H1 (cell line): ENCODE results near the gene SEC24A. TPM values are rescaled to one million over a fixed set of nuclear protein-coding genes. Genes with fewer than 3 reads are reported as not detected.

Experiments
- CTCF ChIA-PET: fragments of 300-600 bp; sonication (Branson Sonifier 250); formaldehyde crosslinking; loops from one replicate; lab custom pipeline; 2021; ENCODE audit not compliant: partially characterized antibody; lab: Charles Lee
- POLR2A ChIA-PET: fragments of 300-600 bp; sonication (Branson Sonifier 250); formaldehyde crosslinking; loops from one replicate; lab custom pipeline; 2021; ENCODE audit warnings: inconsistent platforms; ENCODE audit not compliant: partially characterized antibody; lab: Charles Lee
- DNase-seq, 2 experiments: peaks; one replicate each; pipeline versions ENCODE4 v3.0.0 to v3.0.0-alpha.2; 2010 to 2022; ENCODE audit warnings: low spot score in 2 of 2, low read depth in 1 of 2, mixed read lengths in 1 of 2
- FAIRE-seq: peaks from 2 replicates; lab custom pipeline; 2011; peaks lifted over from hg19 to GRCh38; lab: Jason Lieb, UNC
- H2AFZ ChIP-seq: 2 replicates; pipeline ENCODE4 v1.8.1; 2012; ENCODE audit warnings: low read length, inconsistent platforms
- H2AK5ac ChIP-seq: 2 replicates; pipeline ENCODE4 v1.6.1; 2013; ENCODE audit warnings: low read depth, low read length
- H2BK120ac ChIP-seq: replicated peaks from 2 replicates; pipeline ENCODE3; 2013; ENCODE audit warnings: low read depth, low read length, inconsistent platforms
- H2BK12ac ChIP-seq: 2 replicates; pipeline ENCODE4 v1.6.1; 2013; ENCODE audit warnings: low read depth, low read length
- H2BK15ac ChIP-seq: 2 replicates; pipeline ENCODE4 v1.6.1; 2013; ENCODE audit warnings: low read length
- H2BK20ac ChIP-seq: 2 replicates; pipeline ENCODE4 v1.6.1; 2013; ENCODE audit warnings: low read length
- H2BK5ac ChIP-seq: 2 replicates; pipeline ENCODE4 v1.6.1; 2013; ENCODE audit warnings: low read depth, low read length
- H3K14ac ChIP-seq: 2 replicates; pipeline ENCODE4 v1.6.1; 2013; ENCODE audit warnings: inconsistent platforms; ENCODE audit not compliant: insufficient read length
- H3K18ac ChIP-seq: 2 replicates; pipeline ENCODE4 v1.6.1; 2013; ENCODE audit warnings: low read length; ENCODE audit errors: extremely low read depth
- H3K23ac ChIP-seq: 2 replicates; pipeline ENCODE4 v1.6.1; 2013; ENCODE audit warnings: inconsistent platforms; ENCODE audit not compliant: insufficient read length
- H3K23me2 ChIP-seq: 2 replicates; pipeline ENCODE4 v1.6.1; 2013; ENCODE audit warnings: low read depth, low read length
- H3K27ac ChIP-seq: 2 replicates; pipeline ENCODE4 v1.6.1; 2011; ENCODE audit warnings: low read depth, low read length, inconsistent platforms
- H3K27me3 ChIP-seq, 4 experiments: replicated peaks in 1 of 4; 1 replicate in 1 of 4; 2 replicates in 3 of 4; pipeline versions ENCODE4 v1.6.1 to v1.8.1; 2011 to 2013; ENCODE audit warnings: low read length in 3 of 4, mild to moderate bottlenecking in 3 of 4, inconsistent platforms in 2 of 4, mixed read lengths in 2 of 4, moderate library complexity in 1 of 4; ENCODE audit not compliant: control insufficient read depth in 3 of 4, insufficient read depth in 3 of 4; ENCODE audit errors: extremely low read depth in 1 of 4
- H3K36me3 ChIP-seq, 4 experiments: 2 replicates each; pipeline versions ENCODE4 v1.6.1 to v1.8.1; 2011 to 2013; ENCODE audit warnings: mild to moderate bottlenecking in 4 of 4, low read length in 3 of 4, moderate library complexity in 2 of 4, control low read depth in 1 of 4, inconsistent platforms in 1 of 4; ENCODE audit not compliant: insufficient read depth in 4 of 4, control insufficient read depth in 2 of 4
- H3K4ac ChIP-seq: replicated peaks from 2 replicates; pipeline ENCODE3; 2013; ENCODE audit warnings: low read length, low read depth, mixed read lengths, inconsistent platforms; ENCODE audit not compliant: insufficient read length
- H3K4me1 ChIP-seq, 4 experiments: replicated peaks in 1 of 4; 1 replicate in 1 of 4; 2 replicates in 3 of 4; pipeline versions ENCODE4 v1.6.1 to v1.8.1; 2011 to 2013; ENCODE audit warnings: low read length in 3 of 4, inconsistent platforms in 2 of 4, mixed read lengths in 1 of 4; ENCODE audit not compliant: insufficient read depth in 4 of 4, control insufficient read depth in 3 of 4
- H3K4me2 ChIP-seq, 2 experiments: 2 replicates each; pipeline versions ENCODE4 v1.6.1 to v1.8.1; 2011 to 2013; ENCODE audit warnings: low read depth in 2 of 2, low read length in 2 of 2, control low read depth in 1 of 2, inconsistent platforms in 1 of 2, mild to moderate bottlenecking in 1 of 2; ENCODE audit not compliant: insufficient read depth in 1 of 2
- H3K4me3 ChIP-seq, 4 experiments: fragments of 200-600, 300-600 bp in 1 of 4; sonication (generic), shearing (Covaris generic), sonication (Bioruptor Twin) in 1 of 4; 2 replicates each; pipeline versions ENCODE4 v1.5.1 to v1.8.1; 2011 to 2016; ENCODE audit warnings: low read length in 4 of 4, low read depth in 3 of 4, control low read depth in 2 of 4, inconsistent platforms in 2 of 4, mild to moderate bottlenecking in 2 of 4, mixed read lengths in 1 of 4, moderate library complexity in 1 of 4; ENCODE audit not compliant: insufficient read depth in 2 of 4; ENCODE audit errors: extremely low read depth in 1 of 4
- H3K56ac ChIP-seq: replicated peaks from 2 replicates; pipeline ENCODE3; 2013; ENCODE audit warnings: low read depth, mild to moderate bottlenecking, mixed read lengths, low read length, inconsistent platforms; ENCODE audit not compliant: insufficient read length
- H3K79me1 ChIP-seq: 2 replicates; pipeline ENCODE4 v1.6.1; 2013; ENCODE audit warnings: low read depth, low read length, control low read depth
- H3K79me2 ChIP-seq, 2 experiments: 2 replicates each; pipeline versions ENCODE4 v1.6.1 to v1.8.1; 2012 to 2013; ENCODE audit warnings: low read length in 2 of 2, mild to moderate bottlenecking in 2 of 2, inconsistent platforms in 1 of 2; ENCODE audit not compliant: insufficient read depth in 2 of 2, control insufficient read depth in 1 of 2
- H3K9ac ChIP-seq, 4 experiments: replicated peaks in 1 of 4; 1 replicate in 1 of 4; 2 replicates in 3 of 4; pipeline versions ENCODE4 v1.6.1 to v1.8.1; 2011 to 2013; ENCODE audit warnings: low read depth in 3 of 4, low read length in 3 of 4, control low read depth in 2 of 4, mild to moderate bottlenecking in 2 of 4, moderate library complexity in 2 of 4, inconsistent platforms in 1 of 4; ENCODE audit errors: extremely low read depth in 1 of 4
- H3K9me3 ChIP-seq, 2 experiments: 2 replicates each; pipeline versions ENCODE4 v1.6.1 to v1.8.1; 2012 to 2013; ENCODE audit warnings: mild to moderate bottlenecking in 2 of 2, moderate library complexity in 2 of 2, control low read depth in 1 of 2, inconsistent platforms in 1 of 2, low read depth in 1 of 2, low read length in 1 of 2, mixed read lengths in 1 of 2; ENCODE audit not compliant: insufficient read depth in 2 of 2
- H4K20me1 ChIP-seq, 2 experiments: replicated peaks in 1 of 2; 2 replicates each; pipeline versions ENCODE3 to v1.8.1; 2011 to 2013; ENCODE audit warnings: inconsistent platforms in 2 of 2, low read length in 2 of 2, mild to moderate bottlenecking in 1 of 2; ENCODE audit not compliant: insufficient read depth in 2 of 2, control insufficient read depth in 1 of 2
- H4K5ac ChIP-seq: 2 replicates; pipeline ENCODE4 v1.6.1; 2013; ENCODE audit warnings: low read length, low read depth, mixed read lengths, inconsistent platforms; ENCODE audit not compliant: insufficient read length
- H4K8ac ChIP-seq: 2 replicates; pipeline ENCODE4 v1.8.0; 2013; ENCODE audit warnings: mild to moderate bottlenecking, moderate library complexity, low read length, inconsistent platforms; ENCODE audit not compliant: insufficient read depth; ENCODE audit errors: extremely low read depth
- H4K91ac ChIP-seq: replicated peaks from 2 replicates; pipeline ENCODE3; 2013; ENCODE audit warnings: low read length, mixed read lengths, inconsistent platforms; ENCODE audit not compliant: insufficient read length
- BRCA1 ChIP-seq: IDR thresholded peaks from 2 replicates; pipeline ENCODE4 v1.6.1; 2012; ENCODE audit warnings: low read depth, low read length, improper control_type of control experiment
- CEBPB ChIP-seq: IDR thresholded peaks from 2 replicates; pipeline ENCODE4 v1.6.1; 2012; ENCODE audit warnings: low read depth, low read length
- SIRT6 ChIP-seq: IDR thresholded peaks from one replicate; pipeline ENCODE4 v1.7.1; 2012; ENCODE audit warnings: low read length, inconsistent platforms
- SIX5 ChIP-seq: IDR thresholded peaks from 2 replicates; pipeline ENCODE4 v1.6.1; 2011; ENCODE audit warnings: mild to moderate bottlenecking, low read depth, low read length
- TAF7 ChIP-seq: optimal IDR thresholded peaks from 2 replicates; pipeline ENCODE3; 2011; ENCODE audit warnings: low read depth, mild to moderate bottlenecking, inconsistent platforms, low read length, moderate library complexity, borderline replicate concordance
- WGBS, 2 experiments: shearing (Covaris generic) in 1 of 2; methylation state at CpG; one replicate each; pipeline versions ENCODE4 v1.1.6 to v1.1.7; 2013 to 2015; ENCODE audit warnings: low lambda C conversion rate in 2 of 2, mixed read lengths in 2 of 2, inconsistent platforms in 1 of 2, low coverage in 1 of 2, missing lambda C conversion rate in 1 of 2; ENCODE audit not compliant: insufficient replicate concordance in 2 of 2, insufficient coverage in 1 of 2, insufficient read length in 1 of 2; ENCODE audit errors: extremely low coverage in 1 of 2, missing lambda C conversion rate in 1 of 2; 5-methylcytosine and 5-hydroxymethylcytosine counted together
- polyA plus RNA-seq, 7 experiments: library from polyadenylated mRNA; depleted of rRNA in 3 of 7; stranded (reverse) in 5 of 7; unstranded in 2 of 7; fragments of >200 nt in 5 of 7; fragments of 200-250 nt in 2 of 7; gene quantifications; 1 replicate in 5 of 7; 2 replicates in 1 of 7; 4 replicates in 1 of 7; pipeline versions ENCODE4 v1.2.1 to v1.2.3, GENCODE V29; 2011 to 2013; ENCODE audit warnings: missing spikeins in 2 of 7, mixed read lengths in 2 of 7
- total RNA-seq: library from RNA; stranded (reverse); fragmentation: NEBNext Ultra II Directional; extraction: Animal tissue kit (Norgen Biotek cat#: 25700); gene quantifications from 2 replicates; pipeline ENCODE4 v1.2.1, GENCODE V29; 2021
- TF ChIP-seq, protein P1 (sequence below): IDR thresholded peaks from 2 replicates; pipeline ENCODE4 v1.6.1; 2011; ENCODE audit warnings: low read depth, mild to moderate bottlenecking, low read length; ENCODE audit not compliant: insufficient read depth
- TF ChIP-seq, protein P2 (sequence below): IDR thresholded peaks from 2 replicates; pipeline ENCODE4 v1.6.1; 2011; ENCODE audit warnings: low read length, improper control_type of control experiment

SEC24A gene
- total and polyA plus RNA-seq, 2 of the 8 experiments (the other 6 are each of a cell fraction or from before 2014, with no cell fraction given) = 18.8 to 33.7 TPM

DNA sequence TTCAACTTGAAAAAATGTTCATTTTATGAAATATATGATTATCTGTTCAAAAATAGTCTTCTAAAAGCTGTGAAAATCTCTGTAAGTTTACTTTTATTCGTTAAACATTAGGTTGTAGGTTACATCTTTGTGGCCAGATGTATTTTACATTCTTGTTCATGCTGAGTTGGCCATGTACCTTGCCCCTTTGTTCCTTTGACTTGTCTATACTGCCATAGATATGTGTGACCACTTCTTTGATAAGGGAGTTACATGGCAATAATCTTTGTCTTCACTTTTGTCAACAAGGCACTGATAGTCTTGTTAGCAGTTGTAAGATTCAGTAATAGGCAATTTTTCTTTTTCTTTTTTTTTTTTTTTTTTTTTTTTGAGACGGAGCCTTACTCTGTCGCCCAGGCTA lies 15.9 kb downstream of the SEC24A start:
- Histone ChIP-seq H4K91ac (no peak overlapping the region), H2BK12ac (no peak overlapping the region), H3K27ac (no peak overlapping the region), H4K5ac (no peak overlapping the region), H3K4me3 (no peak overlapping the region), H2BK120ac (no peak overlapping the region), H4K20me1 (peaks cover 1 to 3% of the 10 kb centered on the region in 2 experiments), H3K79me2 (peaks cover 0 to 29% of the 10 kb centered on the region in 2 experiments; a peak in 2 of 4 replicates), H4K8ac (no peak overlapping the region), H3K18ac (no peak overlapping the region), H3K56ac (no peak overlapping the region), H2BK15ac (no peak overlapping the region), H3K27me3 (no peaks in the 10 kb centered on the region), H3K4me2 (no peak overlapping the region), H3K4ac (no peak overlapping the region), H2AFZ (no peak overlapping the region), H2AK5ac (no peak overlapping the region), H3K36me3 (peaks cover 4 to 19% (median 8%) of the 10 kb centered on the region in 4 experiments; a peak in 6 of 8 replicates), H3K79me1 (peaks cover 2% of the 10 kb centered on the region; the same call in 1 of the 2 replicates), H3K9ac (no peak overlapping the region), H3K23me2 (no peaks in the 10 kb centered on the region), H3K4me1 (no peaks in the 10 kb centered on the region), H3K9me3 (no peaks in the 10 kb centered on the region), H3K23ac (no peak overlapping the region), H2BK5ac (no peak overlapping the region), H2BK20ac (no peak overlapping the region), H3K14ac (no peak overlapping the region)
- POLR2A ChIA-PET = interaction anchor here (0.7 kb wide), 1 partner anchor 153 kb away, joined by 3 read pairs; no protein-coding TSS in a partner anchor
- 83% methylated on average over 1 of the region's 3 CpGs; no CpG with 5 or more reads in 1 of the 2 experiments for WGBS, 2 experiments
- DNase-seq (no peak), FAIRE-seq (no peak)
- CTCF ChIA-PET = interaction anchor here (0.6 kb wide), 1 partner anchor 25 kb away, joined by 3 read pairs; no protein-coding TSS in a partner anchor
- TF ChIP-seq, protein P1, sequence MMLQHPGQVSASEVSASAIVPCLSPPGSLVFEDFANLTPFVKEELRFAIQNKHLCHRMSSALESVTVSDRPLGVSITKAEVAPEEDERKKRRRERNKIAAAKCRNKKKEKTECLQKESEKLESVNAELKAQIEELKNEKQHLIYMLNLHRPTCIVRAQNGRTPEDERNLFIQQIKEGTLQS = no peak
- TF ChIP-seq SIX5 (no peak), SIRT6 (no peak), BRCA1 (no peak), CEBPB (no peak), TAF7 (no peak)
- TF ChIP-seq, protein P2, sequence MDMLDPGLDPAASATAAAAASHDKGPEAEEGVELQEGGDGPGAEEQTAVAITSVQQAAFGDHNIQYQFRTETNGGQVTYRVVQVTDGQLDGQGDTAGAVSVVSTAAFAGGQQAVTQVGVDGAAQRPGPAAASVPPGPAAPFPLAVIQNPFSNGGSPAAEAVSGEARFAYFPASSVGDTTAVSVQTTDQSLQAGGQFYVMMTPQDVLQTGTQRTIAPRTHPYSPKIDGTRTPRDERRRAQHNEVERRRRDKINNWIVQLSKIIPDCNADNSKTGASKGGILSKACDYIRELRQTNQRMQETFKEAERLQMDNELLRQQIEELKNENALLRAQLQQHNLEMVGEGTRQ = no peak
